SU-DHL-6 (cell line): ENCODE results near the gene KDELR1.

ENCODE experiments used
- CTCF ChIP-seq: fragments of 200-600 bp; sonication (generic); IDR thresholded peaks from one replicate; pipeline ENCODE4 v1.5.1; 2017; ENCODE audit warnings: antibody characterized with exemption, mild to moderate bottlenecking, low read length, moderate library complexity; ENCODE audit not compliant: insufficient read depth, poor library complexity, severe bottlenecking
- EZH2phosphoT487 ChIP-seq: fragments of 200-600 bp; sonication (generic), shearing (Covaris generic); conservative IDR thresholded peaks from 2 replicates; pipeline ENCODE4 v1.6.1; 2018; ENCODE audit warnings: mild to moderate bottlenecking, antibody characterized with exemption, low read length, moderate library complexity, mixed read lengths

- TF ChIP-seq CTCF (no peak), EZH2phosphoT487 (no peak)
Measured at GRCh38 chr19:48413879-48414587, 22.7 kb upstream of the KDELR1 start.
